Osteoblast (primary cell): ENCODE measurements around the gene TLE7. TPM values are rescaled to one million over a fixed set of nuclear protein-coding genes. Genes with fewer than 3 reads are reported as not detected.

Experiments
- DNase-seq: peaks from one replicate; pipeline ENCODE4 v3.0.0; 2011; ENCODE audit warnings: low spot score, mixed read lengths; ENCODE audit not compliant: insufficient read length; ENCODE audit errors: missing footprints
- H2AFZ ChIP-seq: 2 replicates; pipeline ENCODE4 v1.6.0; 2011; ENCODE audit warnings: mild to moderate bottlenecking, low read length
- H3K27ac ChIP-seq: 2 replicates; pipeline ENCODE4 v1.5.1; 2011; ENCODE audit warnings: mild to moderate bottlenecking, low read depth, low read length, moderate library complexity
- H3K27me3 ChIP-seq: 2 replicates; pipeline ENCODE4 v1.6.0; 2012; ENCODE audit warnings: mild to moderate bottlenecking, control low read depth, inconsistent platforms, low read length, moderate library complexity; ENCODE audit not compliant: insufficient read depth
- H3K36me3 ChIP-seq: 2 replicates; pipeline ENCODE4 v1.5.1; 2011; ENCODE audit warnings: mild to moderate bottlenecking, low read length, control low read depth, moderate library complexity; ENCODE audit not compliant: insufficient read depth
- H3K4me1 ChIP-seq: 2 replicates; pipeline ENCODE4 v1.5.1; 2011; ENCODE audit warnings: mild to moderate bottlenecking, low read length, control low read depth, moderate library complexity; ENCODE audit not compliant: insufficient read depth
- H3K4me2 ChIP-seq: 2 replicates; pipeline ENCODE4 v1.6.0; 2011; ENCODE audit warnings: mild to moderate bottlenecking, low read length; ENCODE audit not compliant: insufficient read depth
- H3K4me3 ChIP-seq: fragments of 200-600 bp; sonication (generic); 3 replicates; pipeline ENCODE4 v1.5.1; 2012; ENCODE audit warnings: mild to moderate bottlenecking, low read length, inconsistent platforms; ENCODE audit not compliant: insufficient read depth
- H3K79me2 ChIP-seq: 2 replicates; pipeline ENCODE4 v1.6.0; 2012; ENCODE audit warnings: mild to moderate bottlenecking, low read length, control low read depth, inconsistent platforms; ENCODE audit not compliant: insufficient read depth
- H3K9me3 ChIP-seq: 2 replicates; pipeline ENCODE4 v1.5.1; 2011; ENCODE audit warnings: low read depth, low read length, control low read depth
- H4K20me1 ChIP-seq: 2 replicates; pipeline ENCODE4 v1.6.0; 2012; ENCODE audit warnings: mild to moderate bottlenecking, low read length, control low read depth; ENCODE audit not compliant: insufficient read depth
- total RNA-seq: library from RNA; depleted of rRNA; stranded (reverse); fragments of >200 nt; gene quantifications from 2 replicates; pipeline ENCODE4 v1.2.3, GENCODE V29; 2012
- TF ChIP-seq, protein P1 (sequence below): IDR thresholded peaks from 2 replicates; pipeline ENCODE4 v1.5.1; 2011; ENCODE audit warnings: mild to moderate bottlenecking, low read depth, low read length, moderate library complexity; ENCODE audit errors: extremely low read depth

The TLE7 gene
- total RNA-seq, 1 donor: not detected

DNA sequence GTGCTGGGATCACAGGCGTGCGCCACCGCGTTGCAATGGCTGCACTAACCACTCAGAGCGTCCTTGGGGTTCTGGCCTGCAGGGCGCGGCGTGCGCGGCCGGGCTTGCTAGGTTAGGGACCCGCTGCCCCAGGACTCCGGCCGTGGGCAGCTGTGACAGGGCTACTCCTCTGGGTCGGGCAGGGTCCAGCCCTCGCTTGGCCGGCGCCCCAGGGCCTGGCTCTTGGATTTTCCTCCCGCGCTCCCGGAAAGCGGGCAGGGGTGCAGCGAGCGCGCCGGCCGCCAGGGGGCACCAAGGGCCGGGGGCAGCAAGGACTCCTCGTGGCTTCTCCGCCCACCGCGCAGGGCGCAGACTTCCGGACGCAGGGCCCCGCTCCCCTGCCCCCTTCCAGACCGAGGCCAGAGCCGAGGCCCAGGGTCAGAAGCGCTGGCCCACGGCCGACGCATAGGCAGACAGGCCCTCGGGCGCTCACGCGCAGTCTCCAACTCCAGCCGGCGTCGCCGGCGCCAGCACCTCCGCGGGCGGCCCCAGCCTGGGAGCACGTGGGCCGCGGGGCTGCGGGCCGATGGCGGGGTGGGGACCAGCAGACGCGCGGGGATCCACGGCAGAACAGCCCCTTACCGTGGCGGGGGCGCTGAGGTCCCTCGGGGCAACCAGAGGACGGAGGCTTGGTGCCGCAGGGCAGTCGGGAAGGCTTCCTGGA is 355 bp downstream of the TLE7 start:
- Histone ChIP-seq H2AFZ (no peak overlapping the region), H3K36me3 (no peaks in the 10 kb centered on the region), H3K4me2 (no peak overlapping the region), H3K4me1 (no peaks in the 10 kb centered on the region), H3K27ac (no peak overlapping the region), H3K4me3 (no peak overlapping the region), H3K79me2 (no peaks in the 10 kb centered on the region), H4K20me1 (no peaks in the 10 kb centered on the region), H3K9me3 (peaks cover 8% of the 10 kb centered on the region), H3K27me3 (no peaks in the 10 kb centered on the region)
- peak; percentile 85 for DNase-seq
- TF ChIP-seq, protein P1, sequence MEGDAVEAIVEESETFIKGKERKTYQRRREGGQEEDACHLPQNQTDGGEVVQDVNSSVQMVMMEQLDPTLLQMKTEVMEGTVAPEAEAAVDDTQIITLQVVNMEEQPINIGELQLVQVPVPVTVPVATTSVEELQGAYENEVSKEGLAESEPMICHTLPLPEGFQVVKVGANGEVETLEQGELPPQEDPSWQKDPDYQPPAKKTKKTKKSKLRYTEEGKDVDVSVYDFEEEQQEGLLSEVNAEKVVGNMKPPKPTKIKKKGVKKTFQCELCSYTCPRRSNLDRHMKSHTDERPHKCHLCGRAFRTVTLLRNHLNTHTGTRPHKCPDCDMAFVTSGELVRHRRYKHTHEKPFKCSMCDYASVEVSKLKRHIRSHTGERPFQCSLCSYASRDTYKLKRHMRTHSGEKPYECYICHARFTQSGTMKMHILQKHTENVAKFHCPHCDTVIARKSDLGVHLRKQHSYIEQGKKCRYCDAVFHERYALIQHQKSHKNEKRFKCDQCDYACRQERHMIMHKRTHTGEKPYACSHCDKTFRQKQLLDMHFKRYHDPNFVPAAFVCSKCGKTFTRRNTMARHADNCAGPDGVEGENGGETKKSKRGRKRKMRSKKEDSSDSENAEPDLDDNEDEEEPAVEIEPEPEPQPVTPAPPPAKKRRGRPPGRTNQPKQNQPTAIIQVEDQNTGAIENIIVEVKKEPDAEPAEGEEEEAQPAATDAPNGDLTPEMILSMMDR: peak; percentile 27

DNA sequence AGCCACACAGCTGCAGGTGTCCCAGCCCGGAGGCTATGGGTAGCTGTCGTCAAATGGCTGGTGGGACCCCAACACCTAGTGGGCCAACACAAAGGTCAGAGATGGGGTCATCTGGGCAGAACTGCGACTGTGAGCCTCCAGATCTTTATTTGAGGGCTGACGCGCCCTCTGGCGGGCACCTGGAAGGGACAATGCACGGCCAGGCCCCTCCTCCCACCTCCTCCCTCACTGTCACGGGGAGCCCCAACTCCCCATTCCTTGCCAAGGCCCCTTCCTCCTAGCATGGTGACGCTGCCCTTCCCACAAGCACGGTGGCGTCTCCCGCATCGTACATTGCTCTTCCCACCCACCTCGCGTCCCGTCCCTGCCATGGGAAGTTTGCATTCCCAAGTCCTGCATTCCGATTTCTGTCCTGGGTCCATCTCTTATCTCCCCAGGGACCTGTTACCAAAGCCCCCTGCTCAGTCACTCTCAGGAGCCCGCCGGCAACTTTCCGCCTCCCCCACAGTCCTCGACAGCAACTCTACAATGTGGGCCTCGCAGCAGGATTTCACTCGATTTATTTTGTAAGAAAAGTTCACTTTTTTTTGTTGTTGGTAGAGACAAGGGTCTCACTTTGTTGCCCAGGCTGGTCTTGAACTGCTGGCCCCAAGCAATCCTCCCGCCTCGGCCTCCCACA is 1.0 kb downstream of the TLE7 start:
- no peak for DNase-seq
- Histone ChIP-seq H3K4me1 (no peaks in the 10 kb centered on the region), H3K27ac (no peak overlapping the region), H3K36me3 (no peaks in the 10 kb centered on the region), H3K4me3 (no peak overlapping the region), H3K79me2 (no peaks in the 10 kb centered on the region), H4K20me1 (no peaks in the 10 kb centered on the region), H3K27me3 (no peaks in the 10 kb centered on the region), H3K9me3 (peaks cover 3% of the 10 kb centered on the region), H3K4me2 (no peak overlapping the region), H2AFZ (no peak overlapping the region)
- TF ChIP-seq, protein P1: peak; percentile 13

DNA sequence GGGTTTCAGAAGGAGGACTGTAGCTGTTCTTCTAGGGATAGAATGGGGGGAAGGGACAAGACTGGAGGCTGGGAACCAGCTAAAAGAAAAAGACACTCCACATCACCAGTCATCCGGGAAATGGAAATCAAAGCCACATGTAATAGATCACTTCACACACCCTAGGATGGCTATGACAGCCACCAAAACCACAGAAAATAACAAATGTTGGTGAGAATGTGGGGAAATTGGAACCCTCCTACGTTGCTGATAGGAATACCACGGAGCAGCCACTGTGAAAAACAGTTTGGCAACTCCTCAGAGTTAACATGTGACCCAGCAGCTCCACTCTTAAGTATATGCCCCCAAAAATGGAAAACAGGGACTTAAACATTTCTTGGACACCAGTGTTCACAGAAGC is 2.3 kb downstream of the TLE7 start:
- TF ChIP-seq, protein P1: no peak

DNA sequence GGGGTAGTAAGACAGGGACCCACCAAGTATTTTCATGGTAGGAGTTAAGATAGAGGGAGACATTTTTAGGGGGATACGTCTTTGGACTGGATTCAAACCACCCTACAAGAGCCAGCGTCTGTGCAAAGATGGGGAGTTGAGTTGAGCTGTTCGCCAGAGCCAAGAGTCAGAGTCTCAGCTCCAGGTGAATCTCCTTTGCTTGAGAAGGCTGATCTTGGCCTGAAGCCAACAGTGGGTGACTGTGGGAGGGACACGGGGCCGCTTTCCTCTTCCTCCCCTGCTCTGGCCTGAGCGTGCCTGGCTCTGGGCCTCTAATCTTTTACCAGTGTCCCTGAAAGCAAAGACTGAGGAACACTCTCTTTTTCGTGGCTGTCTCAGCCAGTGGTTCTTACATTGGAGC is 5.4 kb downstream of the TLE7 start:
- Histone ChIP-seq H3K79me2 (no peaks in the 10 kb centered on the region), H3K27ac (no peak overlapping the region), H3K4me3 (no peak overlapping the region), H3K36me3 (no peaks in the 10 kb centered on the region), H2AFZ (no peak overlapping the region), H3K4me2 (no peak overlapping the region), H3K4me1 (no peaks in the 10 kb centered on the region), H3K27me3 (no peaks in the 10 kb centered on the region), H3K9me3 (no peaks in the 10 kb centered on the region), H4K20me1 (no peaks in the 10 kb centered on the region)
- TF ChIP-seq, protein P1: no peak
- no peak for DNase-seq

More for the DNA sequence above, 2.3 kb downstream of the TLE7 start:
- Histone ChIP-seq H4K20me1 (no peaks in the 10 kb centered on the region), H3K4me1 (no peaks in the 10 kb centered on the region), H3K27me3 (no peaks in the 10 kb centered on the region), H3K4me2 (no peak overlapping the region), H3K79me2 (no peaks in the 10 kb centered on the region), H2AFZ (no peak overlapping the region), H3K9me3 (no peaks in the 10 kb centered on the region), H3K27ac (no peak overlapping the region), H3K4me3 (no peak overlapping the region), H3K36me3 (no peaks in the 10 kb centered on the region)
- DNase-seq: no peak
